Tibial artery (tissue), 4 donors: ENCODE data around the gene KCNQ1.
A peak's percentile ranks its signal among the peaks of the same experiment; 100 is the strongest.

Source experiments
- DNase-seq, 2 donors: peaks; one replicate each; pipeline ENCODE4 v3.0.0-alpha.2; 2019
- H3K27ac ChIP-seq, 2 donors: fragments of 200-600 bp; sonication (generic) in 1 of 2; 1 replicate in 1 of 2; 2 replicates in 1 of 2; pipeline ENCODE4 v1.5.1; 2018 to 2019; ENCODE audit warnings: mild to moderate bottlenecking in 1 of 2
- H3K27me3 ChIP-seq, 2 donors: fragments of 200-600 bp; sonication (generic) in 1 of 2; one replicate each; pipeline versions ENCODE4 v1.5.1 to v1.6.0; 2016 to 2019
- H3K36me3 ChIP-seq, 3 donors: fragments of 200-600 bp; sonication (generic) in 2 of 3; one replicate each; pipeline ENCODE4 v1.5.1; 2016 to 2019; ENCODE audit warnings: mild to moderate bottlenecking in 2 of 3
- H3K4me1 ChIP-seq, 4 donors: fragments of 200-600 bp; sonication (generic) in 2 of 4; 1 replicate in 3 of 4; 2 replicates in 1 of 4; pipeline ENCODE4 v1.5.1; 2016 to 2019
- H3K4me3 ChIP-seq, 2 donors: fragments of 200-600 bp; sonication (generic) in 1 of 2; 1 replicate in 1 of 2; 2 replicates in 1 of 2; pipeline ENCODE4 v1.5.1; 2018 to 2019; ENCODE audit warnings: mild to moderate bottlenecking in 2 of 2
- H3K9me3 ChIP-seq, 3 donors: fragments of 200-600 bp; sonication (generic) in 1 of 3; one replicate each; pipeline ENCODE4 v1.5.1; 2016 to 2019
- CTCF ChIP-seq, 2 experiments: fragments of 200-600 bp in 1 of 2; fragments of 450-650 bp in 1 of 2; IDR thresholded peaks; one replicate each; pipeline ENCODE4 v1.5.1; 2017 to 2019; ENCODE audit warnings: antibody characterized with exemption in 2 of 2, mild to moderate bottlenecking in 1 of 2, moderate library complexity in 1 of 2
- intact Hi-C: fragments of 100-400 bp; cut with DNase I; formaldehyde crosslinking; loops from one replicate; pipeline ENCODE4 v1.15.0; 2023; ENCODE audit warnings: low total_unique reads

The KCNQ1 gene

GRCh38 chr11:2802389-2803185, 357.8 kb downstream of the KCNQ1 start:
- no peak for TF ChIP-seq CTCF (IDR thresholded peaks at IDR 0.05)
- no peak overlapping the region for H3K4me3 ChIP-seq
- DNase-seq, result peak; percentile 6 to 64
- intact Hi-C loops, result no loop called here
- no peaks in the 10 kb centered on the region for H3K9me3 ChIP-seq
- no peaks in the 10 kb centered on the region for H3K36me3 ChIP-seq
- H3K27ac ChIP-seq, result no peak overlapping the region
- H3K27me3 ChIP-seq, result peaks cover 0 to 28% of the 10 kb centered on the region in 2 donors
- H3K4me1 ChIP-seq, result peaks cover 0 to 15% (median 6%) of the 10 kb centered on the region in 4 donors

GRCh38 chr11:2803186-2804091, 358.6 kb downstream of the KCNQ1 start:
- no peak for TF ChIP-seq CTCF (IDR thresholded peaks at IDR 0.05)
- DNase-seq, result peak; percentile 15 to 57
- intact Hi-C loops, result no loop called here

GRCh38 chr11:2804189-2804588, 359.4 kb downstream of the KCNQ1 start:
- peak in 1 of 2 donors; percentile 17 for DNase-seq
- peaks cover 0 to 20% (median 7%) of the 10 kb centered on the region in 4 donors for H3K4me1 ChIP-seq
- H3K27ac ChIP-seq, result no peak overlapping the region
- peaks cover 0 to 33% of the 10 kb centered on the region in 2 donors for H3K27me3 ChIP-seq
- intact Hi-C loops, result no loop called here
- no peaks in the 10 kb centered on the region for H3K9me3 ChIP-seq
- no peak overlapping the region for H3K4me3 ChIP-seq
- no peaks in the 10 kb centered on the region for H3K36me3 ChIP-seq
- no peak for TF ChIP-seq CTCF (IDR thresholded peaks at IDR 0.05)

More at GRCh38 chr11:2803186-2804091, 358.6 kb downstream of the KCNQ1 start:
- Histone ChIP-seq H3K27ac (no peak overlapping the region), H3K9me3 (no peaks in the 10 kb centered on the region), H3K27me3 (peaks cover 0 to 36% of the 10 kb centered on the region in 2 donors), H3K4me1 (peaks cover 0 to 20% (median 7%) of the 10 kb centered on the region in 4 donors), H3K36me3 (no peaks in the 10 kb centered on the region), H3K4me3 (no peak overlapping the region)

- Histone ChIP-seq H3K27ac (no peak overlapping the region), H3K36me3 (no peaks in the 10 kb centered on the region), H3K27me3 (peaks cover 0 to 36% of the 10 kb centered on the region in 2 donors), H3K9me3 (peaks cover 0 to 3% (median 0%) of the 10 kb centered on the region in 3 donors), H3K4me3 (no peak overlapping the region), H3K4me1 (peaks cover 0 to 20% (median 7%) of the 10 kb centered on the region in 4 donors)
- intact Hi-C loops, result no loop called here
- DNase-seq, result peak in 1 of 2 donors; percentile 17
- TF ChIP-seq CTCF (IDR thresholded peaks at IDR 0.05), result no peak
Measured at GRCh38 chr11:2804701-2805387, 360.0 kb downstream of the KCNQ1 start.

- H3K4me1 ChIP-seq, result peaks cover 0 to 20% (median 7%) of the 10 kb centered on the region in 4 donors
- H3K27ac ChIP-seq, result no peak overlapping the region
- intact Hi-C loops, result no loop called here
Measured at GRCh38 chr11:2805388-2806056, 360.7 kb downstream of the KCNQ1 start.

More at GRCh38 chr11:2805388-2806056, 360.7 kb downstream of the KCNQ1 start:
- H3K27me3 ChIP-seq, result peaks cover 0 to 32% of the 10 kb centered on the region in 2 donors
- H3K9me3 ChIP-seq, result peaks cover 0 to 5% (median 0%) of the 10 kb centered on the region in 3 donors
- no peaks in the 10 kb centered on the region for H3K36me3 ChIP-seq
- H3K4me3 ChIP-seq, result no peak overlapping the region
- DNase-seq, result peak in 1 of 2 donors; percentile 11
- no peak for TF ChIP-seq CTCF (IDR thresholded peaks at IDR 0.05)
